H1 (cell line): Measurements from ENCODE around the gene PABPN1. TPM values are rescaled to one million over a fixed set of nuclear protein-coding genes. Genes with fewer than 3 reads are reported as not detected.

Experiments
- SP4 ChIP-seq: IDR thresholded peaks from 2 replicates; pipeline ENCODE4 v1.6.1; 2012; ENCODE audit warnings: low read length, inconsistent platforms
- polyA plus RNA-seq, 7 experiments: library from polyadenylated mRNA; depleted of rRNA in 3 of 7; stranded (reverse) in 5 of 7; unstranded in 2 of 7; fragments of >200 nt in 5 of 7; fragments of 200-250 nt in 2 of 7; gene quantifications; 1 replicate in 5 of 7; 2 replicates in 1 of 7; 4 replicates in 1 of 7; pipeline versions ENCODE4 v1.2.1 to v1.2.3, GENCODE V29; 2011 to 2013; ENCODE audit warnings: missing spikeins in 2 of 7, mixed read lengths in 2 of 7
- total RNA-seq: library from RNA; stranded (reverse); fragmentation: NEBNext Ultra II Directional; extraction: Animal tissue kit (Norgen Biotek cat#: 25700); gene quantifications from 2 replicates; pipeline ENCODE4 v1.2.1, GENCODE V29; 2021

PABPN1 gene
- total and polyA plus RNA-seq, 2 of the 8 experiments (the other 6 are each of a cell fraction or from before 2014, with no cell fraction given) = 300 to 331 TPM

- TF ChIP-seq SP4 = no peak
Measured at GRCh38 chr14:23324455-23324846, 3.2 kb downstream of the PABPN1 start (continued).
